ENCODE results near the gene PIP5KL1. TPM values are rescaled to one million over a fixed set of nuclear protein-coding genes. Genes with fewer than 3 reads are reported as not detected.

PIP5KL1 gene
- total and polyA plus RNA-seq, 2 donors (not counting 3 experiments of a cell fraction or from before 2014, with no cell fraction given), result 1.5 to 2.9 TPM

GRCh38 chr9:127966416-127967150, 36.0 kb upstream of the PIP5KL1 start:
- no TSS peak for BruUV-seq (replicated peaks)
- H3K9ac ChIP-seq (replicated peaks; ENCODE audit: extremely low read depth, insufficient read depth, low read length), result no peak overlapping the region
- H3K36me3 ChIP-seq (ENCODE audit: control insufficient read depth in 2 of 2, extremely low read depth in 1 of 2, insufficient read depth in 2 of 2, low read length in 2 of 2), result no peaks in the 10 kb centered on the region
- DNase-seq (ENCODE audit: low read depth, low spot score) (peak; percentile 14), FAIRE-seq (no peak)
- H4K20me1 ChIP-seq (replicated peaks; ENCODE audit: control insufficient read depth, extremely low read depth, insufficient read depth, low read length), result no peaks in the 10 kb centered on the region
- no peak overlapping the region for H3K4me3 ChIP-seq (replicated peaks in 1 of 3; ENCODE audit: insufficient read depth in 1 of 3, low read depth in 1 of 3, low read length in 3 of 3)
- CTCF ChIA-PET, result interaction anchor here (0.6 to 1.9 kb wide), 4 partner anchors 12 to 144 kb away, joined by 3 to 4 read pairs (median 4); no protein-coding TSS in a partner anchor
- H3K4me1 ChIP-seq (ENCODE audit: control insufficient read depth, extremely low read depth, insufficient read depth, low read length), result peaks cover 12% of the 10 kb centered on the region
- peaks cover 4% of the 10 kb centered on the region for H3K79me2 ChIP-seq (ENCODE audit: control insufficient read depth, insufficient read depth, low read length)
- H2AFZ ChIP-seq (ENCODE audit: low read depth, low read length), result no peak overlapping the region
- no peak overlapping the region for H3K4me2 ChIP-seq (ENCODE audit: insufficient read depth, low read length)
- TF ChIP-seq FOS (IDR thresholded peaks at IDR 0.05; ENCODE audit: borderline replicate concordance, insufficient read depth, low read length) (no peak), POLR2A (IDR thresholded peaks at IDR 0.05; ENCODE audit: low read depth, low read length) (no peak), EZH2 (IDR thresholded peaks at IDR 0.05; ENCODE audit: borderline replicate concordance, low read depth, low read length, severe bottlenecking) (no peak), POLR2AphosphoS5 (IDR thresholded peaks at IDR 0.05; ENCODE audit: insufficient read depth, low read depth, low read length) (no peak)
- H3K27ac ChIP-seq (ENCODE audit: insufficient read depth, low read depth, low read length), result no peak overlapping the region
- POLR2A ChIA-PET, result interaction anchor here (0.7 kb wide), 1 partner anchor 175 kb away, joined by 6 read pairs; no protein-coding TSS in a partner anchor
- no peaks in the 10 kb centered on the region for H3K9me3 ChIP-seq (replicated peaks; ENCODE audit: control insufficient read depth, insufficient read depth, low read length)
- no peaks in the 10 kb centered on the region for H3K9me1 ChIP-seq (replicated peaks; ENCODE audit: control insufficient read depth, extremely low read depth, insufficient read depth, low read length)
- intact Hi-C loops (cut with micrococcal nuclease), result no loop called here
- dilution Hi-C loops (cut with MboI; ENCODE audit: extremely low pct_ligation_motif_present, low sequenced_read_pairs), result no loop called here
- no peaks in the 10 kb centered on the region for H3K27me3 ChIP-seq (ENCODE audit: control insufficient read depth in 2 of 2, insufficient read depth in 2 of 2, low read length in 2 of 2)

- Histone ChIP-seq H3K4me1 (ENCODE audit: control insufficient read depth, extremely low read depth, insufficient read depth, low read length) (peaks cover 12% of the 10 kb centered on the region), H3K79me2 (ENCODE audit: control insufficient read depth, insufficient read depth, low read length) (peaks cover 4% of the 10 kb centered on the region), H3K9me3 (replicated peaks; ENCODE audit: control insufficient read depth, insufficient read depth, low read length) (no peaks in the 10 kb centered on the region), H3K36me3 (ENCODE audit: control insufficient read depth in 2 of 2, extremely low read depth in 1 of 2, insufficient read depth in 2 of 2, low read length in 2 of 2) (no peaks in the 10 kb centered on the region), H3K4me3 (replicated peaks in 1 of 3; ENCODE audit: insufficient read depth in 1 of 3, low read depth in 1 of 3, low read length in 3 of 3) (no peak overlapping the region), H3K9me1 (replicated peaks; ENCODE audit: control insufficient read depth, extremely low read depth, insufficient read depth, low read length) (no peaks in the 10 kb centered on the region), H2AFZ (ENCODE audit: low read depth, low read length) (peak overlapping the region; percentile 40), H4K20me1 (replicated peaks; ENCODE audit: control insufficient read depth, extremely low read depth, insufficient read depth, low read length) (no peaks in the 10 kb centered on the region), H3K27ac (ENCODE audit: insufficient read depth, low read depth, low read length) (no peak overlapping the region), H3K4me2 (ENCODE audit: insufficient read depth, low read length) (no peak overlapping the region), H3K9ac (replicated peaks; ENCODE audit: extremely low read depth, insufficient read depth, low read length) (no peak overlapping the region), H3K27me3 (ENCODE audit: control insufficient read depth in 2 of 2, insufficient read depth in 2 of 2, low read length in 2 of 2) (no peaks in the 10 kb centered on the region)
- TF ChIP-seq POLR2AphosphoS5 (IDR thresholded peaks at IDR 0.05; ENCODE audit: insufficient read depth, low read depth, low read length), result no peak
- TF ChIP-seq CTCF (IDR thresholded peaks at IDR 0.05; ENCODE audit: extremely low read depth in 1 of 2, insufficient read depth in 1 of 2, low read depth in 1 of 2, low read length in 2 of 2), result no peak
- no peak for TF ChIP-seq FOS (IDR thresholded peaks at IDR 0.05; ENCODE audit: borderline replicate concordance, insufficient read depth, low read length)
- TF ChIP-seq EZH2 (IDR thresholded peaks at IDR 0.05; ENCODE audit: borderline replicate concordance, low read depth, low read length, severe bottlenecking), result no peak
- no peak for TF ChIP-seq JUN (IDR thresholded peaks at IDR 0.05; ENCODE audit: borderline replicate concordance, insufficient read depth, insufficient read length, low read depth)
- no peak for TF ChIP-seq MAX (IDR thresholded peaks at IDR 0.05; ENCODE audit: insufficient read depth, insufficient read length)
- no peak for TF ChIP-seq MYC (IDR thresholded peaks at IDR 0.05; ENCODE audit: low read depth, low read length)
- TF ChIP-seq POLR2A (IDR thresholded peaks at IDR 0.05; ENCODE audit: low read depth, low read length), result no peak
- no peak for TF ChIP-seq GATA2 (IDR thresholded peaks at IDR 0.05; ENCODE audit: insufficient read depth, insufficient read length, low read depth, low read length)
- POLR2A ChIA-PET, result interaction anchor here (0.7 kb wide), 1 partner anchor 174 kb away, joined by 6 read pairs; no protein-coding TSS in a partner anchor
- dilution Hi-C loops (cut with MboI; ENCODE audit: extremely low pct_ligation_motif_present, low sequenced_read_pairs) (no loop called here), intact Hi-C loops (cut with micrococcal nuclease) (loop anchor here (2.0 kb wide), 1 partner anchor 15 kb away; the partner anchor contains the start of gene EEIG1)
- CTCF ChIA-PET, result interaction anchor here (0.6 to 1.9 kb wide), 6 partner anchors 13 to 145 kb away, joined by 3 to 10 read pairs (median 4); partner anchors contain the start of gene EEIG1
- FAIRE-seq, result no peak
- BruUV-seq (replicated peaks), result no TSS peak
- no peak for DNase-seq (ENCODE audit: low read depth, low spot score)
These were observed 35.4 kb upstream of the PIP5KL1 start for GRCh38 chr9:127965953-127966352.

Measured in endothelial cell of umbilical vein (primary cell).